Measurements from ENCODE around the gene PDZD8.

GRCh38 chr10:117259279-117259678 is 116.0 kb downstream of the PDZD8 start:
- TF ChIP-seq GATA3 (IDR thresholded peaks at IDR 0.05; ENCODE audit: low read depth, low read length) (no peak), GATA2 (IDR thresholded peaks at IDR 0.05; ENCODE audit: low read depth, low read length) (no peak)
